HG03521 (cell line): Measurements from ENCODE around the gene RASSF9.

Source experiments
- ATAC-seq: cut with Tn5 transposase; IDR thresholded peaks from one replicate; pipeline ENCODE4 v1.9.1; 2021; ENCODE audit warnings: mild to moderate bottlenecking, moderate library complexity; ENCODE audit not compliant: unreplicated experiment

RASSF9 gene

GRCh38 chr12:85836197-85837090 is at the start of gene RASSF9:
TSS of gene RASSF9 (minus strand) at chr12:85836409. CDS start at chr12:85836201, 208 bp downstream.
- no peak for ATAC-seq

- ATAC-seq = no peak
Measured at GRCh38 chr12:85883763-85884162, 47.6 kb upstream of the RASSF9 start.

- ATAC-seq = no peak
Measured at GRCh38 chr12:85877459-85877858, 41.2 kb upstream of the RASSF9 start.

- peak; percentile 82 for ATAC-seq
Measured at GRCh38 chr12:85874031-85874461, 37.8 kb upstream of the RASSF9 start, which contains the start of gene NTS. TSS of gene NTS (plus strand) at chr12:85874295. CDS start at chr12:85874404, 109 bp downstream.

- ATAC-seq = peak; percentile 73
Measured at GRCh38 chr12:85872497-85873091, 36.4 kb upstream of the RASSF9 start.

GRCh38 chr12:85866986-85867776 is 31.0 kb upstream of the RASSF9 start:
- ATAC-seq = peak; percentile 85

GRCh38 chr12:85865890-85866289 is 29.7 kb upstream of the RASSF9 start:
- no peak for ATAC-seq

- ATAC-seq = no peak
Measured at GRCh38 chr12:85856966-85857365, 20.8 kb upstream of the RASSF9 start.

- no peak for ATAC-seq
Measured at GRCh38 chr12:85855305-85855704, 19.1 kb upstream of the RASSF9 start.

- ATAC-seq = no peak
Measured at GRCh38 chr12:85849344-85849743, 13.1 kb upstream of the RASSF9 start.

GRCh38 chr12:85843606-85844310 is 7.5 kb upstream of the RASSF9 start:
- ATAC-seq = no peak

GRCh38 chr12:85835426-85836196 is 598 bp downstream of the RASSF9 start:
- ATAC-seq = no peak

- no peak for ATAC-seq
Measured at GRCh38 chr12:85834378-85834777, 1.8 kb downstream of the RASSF9 start.

GRCh38 chr12:85833579-85833978 is 2.6 kb downstream of the RASSF9 start:
- ATAC-seq = no peak

- ATAC-seq = no peak
Measured at GRCh38 chr12:85831327-85831990, 4.8 kb downstream of the RASSF9 start.

GRCh38 chr12:85829391-85829790 is 6.8 kb downstream of the RASSF9 start:
- no peak for ATAC-seq

- no peak for ATAC-seq
Measured at GRCh38 chr12:85828576-85828975, 7.6 kb downstream of the RASSF9 start.

- ATAC-seq = no peak
Measured at GRCh38 chr12:85825746-85826145, 10.5 kb downstream of the RASSF9 start.

GRCh38 chr12:85823436-85824180 is 12.6 kb downstream of the RASSF9 start:
- no peak for ATAC-seq
